HEK293T (cell line): Measurements from ENCODE around the gene RTKN.

ENCODE experiments used
- ARNT ChIP-seq: fragments of 450-650 bp; IDR thresholded peaks from 2 replicates; pipeline ENCODE4 v1.6.1; 2017; ENCODE audit warnings: mild to moderate bottlenecking
- BHLHE40 ChIP-seq: fragments of 450-650 bp; IDR thresholded peaks from 2 replicates; pipeline ENCODE4 v1.6.1; 2016; ENCODE audit warnings: mild to moderate bottlenecking, moderate library complexity, borderline replicate concordance
- CTBP1 ChIP-seq: fragments of 450-650 bp; IDR thresholded peaks from 2 replicates; pipeline ENCODE4 v1.6.1; 2016; ENCODE audit warnings: borderline replicate concordance
- ELF4 ChIP-seq: fragments of 450-650 bp; IDR thresholded peaks from 2 replicates; pipeline ENCODE4 v1.6.1; 2017; ENCODE audit warnings: antibody characterized with exemption
- FOXK2 ChIP-seq: fragments of 450-650 bp; IDR thresholded peaks from 2 replicates; pipeline ENCODE4 v1.6.1; 2016; ENCODE audit warnings: mild to moderate bottlenecking
- FOXM1 ChIP-seq: fragments of 450-650 bp; IDR thresholded peaks from 2 replicates; pipeline ENCODE4 v1.6.1; 2017; ENCODE audit warnings: mild to moderate bottlenecking, borderline replicate concordance
- HDGF ChIP-seq: fragments of 450-650 bp; IDR thresholded peaks from 2 replicates; pipeline ENCODE4 v1.6.1; 2017; ENCODE audit warnings: antibody characterized with exemption, borderline replicate concordance
- LEF1 ChIP-seq: fragments of 450-650 bp; IDR thresholded peaks from 2 replicates; pipeline ENCODE4 v1.6.1; 2017; ENCODE audit warnings: mild to moderate bottlenecking, borderline replicate concordance
- NFRKB ChIP-seq: fragments of 450-650 bp; IDR thresholded peaks from 2 replicates; pipeline ENCODE4 v1.6.1; 2016; ENCODE audit warnings: mild to moderate bottlenecking, moderate library complexity
- PKNOX1 ChIP-seq: fragments of 450-650 bp; IDR thresholded peaks from 2 replicates; pipeline ENCODE4 v1.6.1; 2016
- SP1 ChIP-seq: fragments of 450-650 bp; IDR thresholded peaks from 2 replicates; pipeline ENCODE4 v1.6.1; 2017
- SUZ12 ChIP-seq: fragments of 450-650 bp; IDR thresholded peaks from 2 replicates; pipeline ENCODE4 v1.6.1; 2016; ENCODE audit warnings: mild to moderate bottlenecking
- TARDBP ChIP-seq: fragments of 450-650 bp; IDR thresholded peaks from 2 replicates; pipeline ENCODE4 v1.6.1; 2016

- TF ChIP-seq SP1 (no peak), TARDBP (no peak), BHLHE40 (no peak), FOXM1 (no peak), ELF4 (no peak), ARNT (no peak), NFRKB (no peak), PKNOX1 (no peak), SUZ12 (no peak), HDGF (no peak), LEF1 (no peak), FOXK2 (no peak), CTBP1 (no peak)
Observed at GRCh38 chr2:74429487-74430451, 12.0 kb downstream of the RTKN start.
